Upper lobe of right lung (tissue), 1 donor: ENCODE measurements around the gene MGLL. TPM values are rescaled to one million over a fixed set of nuclear protein-coding genes. Genes with fewer than 3 reads are reported as not detected.

Experiments used
- ATAC-seq: fragments of 200-7000 bp; cut with Tn5 transposase; one replicate; pipeline ENCODE4 v1.9.1; 2020; ENCODE audit warnings: mild to moderate bottlenecking, moderate library complexity
- DNase-seq: peaks from one replicate; pipeline ENCODE4 v3.0.0-alpha.2; 2020
- H3K27ac ChIP-seq: fragments of 200-600 bp; one replicate; pipeline ENCODE4 v1.8.0; 2022
- H3K27me3 ChIP-seq: fragments of 200-600 bp; one replicate; pipeline ENCODE4 v1.8.0; 2022; ENCODE audit warnings: mild to moderate bottlenecking
- H3K36me3 ChIP-seq: fragments of 200-600 bp; one replicate; pipeline ENCODE4 v1.8.0; 2022
- H3K4me1 ChIP-seq: fragments of 200-600 bp; one replicate; pipeline ENCODE4 v1.8.0; 2022
- H3K4me3 ChIP-seq: fragments of 200-600 bp; one replicate; pipeline ENCODE4 v1.8.0; 2022; ENCODE audit warnings: mild to moderate bottlenecking
- H3K9me3 ChIP-seq: fragments of 200-600 bp; one replicate; pipeline ENCODE4 v1.8.0; 2022
- CTCF ChIP-seq: fragments of 200-600 bp; IDR thresholded peaks from one replicate; pipeline ENCODE4 v1.8.0; 2022; ENCODE audit warnings: antibody characterized with exemption
- intact Hi-C: fragments of 100-400 bp; cut with DNase I; formaldehyde crosslinking; loops from one replicate; pipeline ENCODE4 v1.11.0; 2022
- total RNA-seq: library from RNA; stranded (reverse); fragmentation: NEBNext Ultra II Directional; extraction: Animal tissue kit (Norgen Biotek cat#: 25700); gene quantifications from one replicate; pipeline ENCODE4 v1.2.1, GENCODE V29; 2021
- donor health status: DM: no; HTN: yes; CAD: no; lungs with severe emphysema.

The MGLL gene
- total RNA-seq, 1 donor from 2014 or later = 194 TPM

- Histone ChIP-seq H3K27me3 (no peaks in the 10 kb centered on the region), H3K4me3 (no peak overlapping the region), H3K9me3 (no peaks in the 10 kb centered on the region), H3K27ac (no peak overlapping the region), H3K4me1 (peaks cover 54% of the 10 kb centered on the region), H3K36me3 (no peaks in the 10 kb centered on the region)
- intact Hi-C loops = no loop called here
- ATAC-seq (no peak), DNase-seq (no peak)
- no peak for TF ChIP-seq CTCF
Observed at GRCh38 chr3:127777332-127777731, 45.0 kb downstream of the MGLL start.

- no peak overlapping the region for H3K27ac ChIP-seq
- no peaks in the 10 kb centered on the region for H3K36me3 ChIP-seq
- no peaks in the 10 kb centered on the region for H3K9me3 ChIP-seq
- intact Hi-C loops = no loop called here
- peaks cover 47% of the 10 kb centered on the region for H3K4me1 ChIP-seq
- no peak overlapping the region for H3K4me3 ChIP-seq
- ATAC-seq (no peak), DNase-seq (no peak)
- TF ChIP-seq CTCF = no peak
- no peaks in the 10 kb centered on the region for H3K27me3 ChIP-seq
Observed at GRCh38 chr3:127776347-127776746, 46.0 kb downstream of the MGLL start.

GRCh38 chr3:127775398-127776109 lies 46.8 kb downstream of the MGLL start:
- peaks cover 47% of the 10 kb centered on the region for H3K4me1 ChIP-seq
- peak overlapping the region; percentile 63 for H3K27ac ChIP-seq
- DNase-seq = peak; percentile 69
- intact Hi-C loops = no loop called here
- H3K27me3 ChIP-seq = no peaks in the 10 kb centered on the region
- no peaks in the 10 kb centered on the region for H3K36me3 ChIP-seq
- H3K4me3 ChIP-seq = no peak overlapping the region
- TF ChIP-seq CTCF = no peak
- H3K9me3 ChIP-seq = no peaks in the 10 kb centered on the region
- ATAC-seq = peak; percentile 21

- Histone ChIP-seq H3K36me3 (no peaks in the 10 kb centered on the region), H3K4me3 (no peak overlapping the region), H3K27me3 (no peaks in the 10 kb centered on the region), H3K9me3 (no peaks in the 10 kb centered on the region), H3K27ac (no peak overlapping the region), H3K4me1 (peaks cover 40% of the 10 kb centered on the region)
- TF ChIP-seq CTCF = no peak
- no peak for DNase-seq
- no peak for ATAC-seq
- intact Hi-C loops = no loop called here
Observed at GRCh38 chr3:127774647-127775046, 47.7 kb downstream of the MGLL start.

- intact Hi-C loops = no loop called here
- peak; percentile 47 for DNase-seq
Observed at GRCh38 chr3:127773752-127774395, 48.4 kb downstream of the MGLL start.

More at GRCh38 chr3:127773752-127774395, 48.4 kb downstream of the MGLL start:
- no peak for TF ChIP-seq CTCF
- ATAC-seq = no peak
- no peaks in the 10 kb centered on the region for H3K27me3 ChIP-seq
- peaks cover 37% of the 10 kb centered on the region for H3K4me1 ChIP-seq
- no peaks in the 10 kb centered on the region for H3K36me3 ChIP-seq
- H3K4me3 ChIP-seq = no peak overlapping the region
- no peaks in the 10 kb centered on the region for H3K9me3 ChIP-seq
- no peak overlapping the region for H3K27ac ChIP-seq
